Glutamatergic neuron (in vitro differentiated cells): ENCODE measurements around the gene CHST13. TPM values are rescaled to one million over a fixed set of nuclear protein-coding genes. Genes with fewer than 3 reads are reported as not detected.
"Not testable (repeated sequence)": the region's sequence is repeated elsewhere in the genome, so short reads cannot be mapped to it uniquely, and the experiment has no call there.

Experiments
- DNase-seq: peaks from one replicate; pipeline ENCODE4 v3.0.0; 2022
- H3K27ac Mint-ChIP-seq: one replicate; pipeline ENCODE4 v1.8.0; 2020; ENCODE audit warnings: mild to moderate bottlenecking, mixed read lengths, inconsistent platforms; ENCODE audit not compliant: unreplicated experiment
- H3K27me3 Mint-ChIP-seq: one replicate; pipeline ENCODE4 v1.8.0; 2020; ENCODE audit warnings: mild to moderate bottlenecking, moderate library complexity, mixed read lengths, inconsistent platforms; ENCODE audit not compliant: unreplicated experiment
- H3K36me3 Mint-ChIP-seq: one replicate; pipeline ENCODE4 v1.8.0; 2020; ENCODE audit warnings: mild to moderate bottlenecking, mixed read lengths, inconsistent platforms; ENCODE audit not compliant: unreplicated experiment
- H3K4me1 Mint-ChIP-seq: one replicate; pipeline ENCODE4 v1.8.0; 2020; ENCODE audit warnings: mild to moderate bottlenecking, low read depth, mixed read lengths, inconsistent platforms; ENCODE audit not compliant: unreplicated experiment
- H3K4me3 Mint-ChIP-seq: one replicate; pipeline ENCODE4 v1.8.0; 2020; ENCODE audit warnings: mild to moderate bottlenecking, mixed read lengths, inconsistent platforms; ENCODE audit not compliant: unreplicated experiment
- H3K9me3 Mint-ChIP-seq: one replicate; pipeline ENCODE4 v1.8.0; 2020; ENCODE audit warnings: mild to moderate bottlenecking, moderate library complexity, mixed read lengths, inconsistent platforms; ENCODE audit not compliant: unreplicated experiment
- total RNA-seq: library from RNA; stranded (reverse); fragmentation: NEBNext Ultra II Directional; extraction: Animal tissue kit (Norgen Biotek cat#: 25700); gene quantifications from one replicate; pipeline ENCODE4 v1.2.1, GENCODE V29; 2021; ENCODE audit not compliant: unreplicated experiment
- TF ChIP-seq, protein P1 (sequence below): fragments of 200-600 bp; sonication (generic); IDR thresholded peaks from one replicate; pipeline ENCODE4 v1.5.0; 2021; ENCODE audit not compliant: partially characterized antibody, unreplicated experiment

CHST13 gene
- total RNA-seq, 1 donor from 2014 or later: not detected

DNA sequence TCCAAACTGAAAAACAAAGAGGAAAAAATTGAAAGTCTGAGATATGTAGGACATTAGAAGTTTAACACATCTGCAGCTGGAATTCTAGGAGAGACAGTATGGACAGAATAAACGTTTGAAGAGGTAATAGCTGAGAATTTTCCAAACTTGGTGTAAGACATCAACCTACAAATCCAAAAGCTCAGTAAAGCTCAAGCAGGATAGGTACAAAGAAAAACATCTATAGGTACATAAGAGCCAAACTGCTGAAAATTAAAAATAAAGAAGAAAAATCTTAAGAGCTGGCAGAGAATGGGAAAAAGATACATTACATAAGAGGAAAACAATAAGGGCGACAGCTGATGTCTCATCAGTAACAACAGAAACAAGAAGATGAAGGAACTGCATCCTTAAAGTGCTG lies 57.6 kb downstream of the CHST13 start:
- no peak overlapping the region for H3K4me3 Mint-ChIP-seq
- peak overlapping the region; percentile 11 for H3K27ac Mint-ChIP-seq
- H3K27me3 Mint-ChIP-seq: peaks cover 7% of the 10 kb centered on the region
- H3K4me1 Mint-ChIP-seq: peaks cover 8% of the 10 kb centered on the region
- TF ChIP-seq, protein P1, sequence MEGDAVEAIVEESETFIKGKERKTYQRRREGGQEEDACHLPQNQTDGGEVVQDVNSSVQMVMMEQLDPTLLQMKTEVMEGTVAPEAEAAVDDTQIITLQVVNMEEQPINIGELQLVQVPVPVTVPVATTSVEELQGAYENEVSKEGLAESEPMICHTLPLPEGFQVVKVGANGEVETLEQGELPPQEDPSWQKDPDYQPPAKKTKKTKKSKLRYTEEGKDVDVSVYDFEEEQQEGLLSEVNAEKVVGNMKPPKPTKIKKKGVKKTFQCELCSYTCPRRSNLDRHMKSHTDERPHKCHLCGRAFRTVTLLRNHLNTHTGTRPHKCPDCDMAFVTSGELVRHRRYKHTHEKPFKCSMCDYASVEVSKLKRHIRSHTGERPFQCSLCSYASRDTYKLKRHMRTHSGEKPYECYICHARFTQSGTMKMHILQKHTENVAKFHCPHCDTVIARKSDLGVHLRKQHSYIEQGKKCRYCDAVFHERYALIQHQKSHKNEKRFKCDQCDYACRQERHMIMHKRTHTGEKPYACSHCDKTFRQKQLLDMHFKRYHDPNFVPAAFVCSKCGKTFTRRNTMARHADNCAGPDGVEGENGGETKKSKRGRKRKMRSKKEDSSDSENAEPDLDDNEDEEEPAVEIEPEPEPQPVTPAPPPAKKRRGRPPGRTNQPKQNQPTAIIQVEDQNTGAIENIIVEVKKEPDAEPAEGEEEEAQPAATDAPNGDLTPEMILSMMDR: no peak
- H3K9me3 Mint-ChIP-seq: peaks cover 1% of the 10 kb centered on the region
- DNase-seq: no peak
- H3K36me3 Mint-ChIP-seq: peaks cover 3% of the 10 kb centered on the region

- H3K36me3 Mint-ChIP-seq: peaks cover 3% of the 10 kb centered on the region
- no peak for DNase-seq
- H3K4me3 Mint-ChIP-seq: peak overlapping the region; percentile 39
- H3K27me3 Mint-ChIP-seq: peaks cover 5% of the 10 kb centered on the region
- H3K27ac Mint-ChIP-seq: no peak overlapping the region
- H3K4me1 Mint-ChIP-seq: peaks cover 8% of the 10 kb centered on the region
- TF ChIP-seq, protein P1: no peak
- H3K9me3 Mint-ChIP-seq: peaks cover 3% of the 10 kb centered on the region
Measured at GRCh38 chr3:126582311-126582710, 58.4 kb downstream of the CHST13 start.

GRCh38 chr3:126591515-126591914 lies 67.6 kb downstream of the CHST13 start:
- not testable (repeated sequence) for H3K4me3 Mint-ChIP-seq, H3K4me1 Mint-ChIP-seq, DNase-seq, H3K9me3 Mint-ChIP-seq, H3K27me3 Mint-ChIP-seq, H3K27ac Mint-ChIP-seq
- H3K36me3 Mint-ChIP-seq: peaks cover 13% of the 10 kb centered on the region

Other genes starting within 250 kb of the CHST13 start
- gene KLF15, start 166.7 kb upstream of the CHST13 start, total RNA-seq: 0.74 TPM
- gene CFAP100, start 129.2 kb upstream of the CHST13 start, total RNA-seq: not detected
- gene ZXDC, start 48.3 kb upstream of the CHST13 start, total RNA-seq: 39.5 TPM
- not detected for gene UROC1, start 6.4 kb upstream of the CHST13 start, total RNA-seq
- not detected for gene C3orf22, start 34.8 kb downstream of the CHST13 start, total RNA-seq
- gene TXNRD3, start 131.0 kb downstream of the CHST13 start, total RNA-seq: 1.8 TPM
- gene CHCHD6, start 180.1 kb downstream of the CHST13 start, total RNA-seq: 17.2 TPM